Smooth muscle cell (in vitro differentiated cells): ENCODE data around the gene ERCC4. TPM values are rescaled to one million over a fixed set of nuclear protein-coding genes. Genes with fewer than 3 reads are reported as not detected.
"Not testable (repeated sequence)": the region's sequence is repeated elsewhere in the genome, so short reads cannot be mapped to it uniquely, and the experiment has no call there.

Experiments
- DNase-seq: peaks from one replicate; lab custom pipeline; 2025; ENCODE audit not compliant: unreplicated experiment; lab: John Stamatoyannopoulos, UW
- H2AFZ ChIP-seq: fragments of 200-600 bp; sonication (generic); 2 replicates; pipeline ENCODE4 v1.6.0; 2016; ENCODE audit warnings: antibody characterized with exemption, low read depth, mild to moderate bottlenecking
- H3F3A ChIP-seq: fragments of 200-600 bp; sonication (generic); 2 replicates; pipeline ENCODE4 v1.6.0; 2017; ENCODE audit warnings: antibody characterized with exemption, low read depth
- H3K27ac ChIP-seq: fragments of 200-600 bp; sonication (generic); 2 replicates; pipeline ENCODE4 v1.5.1; 2016; ENCODE audit warnings: low read depth, mild to moderate bottlenecking
- H3K27me3 ChIP-seq: fragments of 200-600 bp; sonication (generic); 2 replicates; pipeline ENCODE4 v1.6.1; 2016; ENCODE audit warnings: low read depth, mild to moderate bottlenecking
- H3K36me3 ChIP-seq: fragments of 200-600 bp; sonication (generic); 2 replicates; pipeline ENCODE4 v1.5.1; 2016; ENCODE audit warnings: low read depth
- H3K4me1 ChIP-seq: fragments of 200-600 bp; sonication (generic); 2 replicates; pipeline ENCODE4 v1.5.1; 2016; ENCODE audit warnings: low read depth
- H3K4me2 ChIP-seq: fragments of 200-600 bp; sonication (generic); 2 replicates; pipeline ENCODE4 v1.6.0; 2016; ENCODE audit warnings: mild to moderate bottlenecking
- H3K4me3 ChIP-seq: fragments of 200-600 bp; sonication (generic); 2 replicates; pipeline ENCODE4 v1.5.1; 2016; ENCODE audit warnings: mild to moderate bottlenecking
- H3K79me2 ChIP-seq: fragments of 200-600 bp; sonication (generic); 2 replicates; pipeline ENCODE4 v1.6.0; 2016; ENCODE audit warnings: low read depth, mild to moderate bottlenecking
- H3K9ac ChIP-seq: fragments of 200-600 bp; sonication (generic); 2 replicates; pipeline ENCODE4 v1.6.0; 2016; ENCODE audit warnings: low read depth
- H3K9me3 ChIP-seq: fragments of 200-600 bp; sonication (generic); replicated peaks from 2 replicates; pipeline ENCODE4 v1.5.1; 2016; ENCODE audit warnings: low read depth
- H4K20me1 ChIP-seq: fragments of 200-600 bp; sonication (generic); 2 replicates; pipeline ENCODE4 v1.6.0; 2016; ENCODE audit warnings: low read depth
- CTCF ChIP-seq: fragments of 200-600 bp; sonication (generic); IDR thresholded peaks from 2 replicates; pipeline ENCODE4 v1.5.1; 2017; ENCODE audit warnings: borderline replicate concordance, mild to moderate bottlenecking, antibody characterized with exemption; ENCODE audit not compliant: insufficient read depth, poor library complexity, severe bottlenecking
- WGBS: methylation state at CpG from one replicate; pipeline ENCODE4 v1.1.7; 2016; ENCODE audit warnings: low lambda C conversion rate; 5-methylcytosine and 5-hydroxymethylcytosine counted together
- polyA plus RNA-seq: library from polyadenylated mRNA; unstranded; fragments of >200 nt; fragmentation: Nextera tagmentation; extraction: Ambion mirVana; gene quantifications from 2 replicates; pipeline ENCODE4 v1.2.1, GENCODE V29; 2016
- total RNA-seq: library from RNA; depleted of rRNA; stranded (reverse); fragments of >200 nt; gene quantifications from 2 replicates; pipeline ENCODE4 v1.2.3, GENCODE V29; 2014

Gene ERCC4
- total and polyA plus RNA-seq, 2 experiments from 2014 or later: 10.3 to 17.4 TPM

GRCh38 chr16:13904822-13905221 is 15.1 kb upstream of the ERCC4 start:
- not testable (repeated sequence) for H4K20me1 ChIP-seq, H3K36me3 ChIP-seq, H3K4me2 ChIP-seq, DNase-seq, H3K9ac ChIP-seq, H3K9me3 ChIP-seq, H3K4me3 ChIP-seq, H3K4me1 ChIP-seq, H3K27me3 ChIP-seq, H2AFZ ChIP-seq, H3K79me2 ChIP-seq, H3K27ac ChIP-seq, H3F3A ChIP-seq
- WGBS: 44% methylated on average over 9 of the region's 9 CpGs
- peak; percentile 33 for TF ChIP-seq CTCF

GRCh38 chr16:13906168-13907089 is 13.5 kb upstream of the ERCC4 start:
- Histone ChIP-seq H3K79me2 (no peaks in the 10 kb centered on the region), H3K27me3 (no peaks in the 10 kb centered on the region), H2AFZ (no peak overlapping the region), H3K27ac (no peak overlapping the region), H3F3A (no peaks in the 10 kb centered on the region), H3K4me1 (no peaks in the 10 kb centered on the region), H3K36me3 (no peaks in the 10 kb centered on the region), H3K9me3 (no peaks in the 10 kb centered on the region), H3K4me3 (no peak overlapping the region), H3K4me2 (no peak overlapping the region), H4K20me1 (no peaks in the 10 kb centered on the region), H3K9ac (no peak overlapping the region)
- 89% methylated on average over 10 of the region's 10 CpGs for WGBS
- no peak for DNase-seq
- no peak for TF ChIP-seq CTCF

GRCh38 chr16:13907431-13907830 is 12.5 kb upstream of the ERCC4 start:
- Histone ChIP-seq H3K4me3 (no peak overlapping the region), H3K4me1 (no peaks in the 10 kb centered on the region), H2AFZ (no peak overlapping the region), H3K9ac (no peak overlapping the region), H3K27ac (no peak overlapping the region), H3K4me2 (no peak overlapping the region), H3K9me3 (peaks cover 5% of the 10 kb centered on the region), H3K79me2 (no peaks in the 10 kb centered on the region), H3K36me3 (no peaks in the 10 kb centered on the region), H4K20me1 (no peaks in the 10 kb centered on the region), H3F3A (no peaks in the 10 kb centered on the region), H3K27me3 (no peaks in the 10 kb centered on the region)
- TF ChIP-seq CTCF: no peak
- WGBS: 78% methylated on average over 3 of the region's 3 CpGs
- DNase-seq: no peak

- Histone ChIP-seq H3K79me2 (no peaks in the 10 kb centered on the region), H3K27me3 (no peaks in the 10 kb centered on the region), H3K27ac (no peak overlapping the region), H4K20me1 (no peaks in the 10 kb centered on the region), H3K4me3 (no peak overlapping the region), H2AFZ (no peak overlapping the region), H3K4me2 (no peak overlapping the region), H3F3A (no peaks in the 10 kb centered on the region), H3K9ac (no peak overlapping the region), H3K4me1 (no peaks in the 10 kb centered on the region), H3K36me3 (no peaks in the 10 kb centered on the region), H3K9me3 (peaks cover 5% of the 10 kb centered on the region)
- DNase-seq: no peak
- WGBS: 95% methylated on average over 7 of the region's 7 CpGs
- TF ChIP-seq CTCF: no peak
These were observed 10.9 kb upstream of the ERCC4 start for GRCh38 chr16:13909069-13909468.
